ENCODE measurements around the gene LRFN2.
A peak's percentile ranks its signal among the peaks of the same experiment; 100 is the strongest.

LRFN2 gene

GRCh38 chr6:40587240-40588069 lies at the start of gene LRFN2:
Gene LRFN2, minus strand, starts transcription at chr6:40587364.
- peak; percentile 80 for DNase-seq

- DNase-seq: peak; percentile 60
These were observed 47.3 kb upstream of the LRFN2 start for GRCh38 chr6:40634429-40634828.

DNA sequence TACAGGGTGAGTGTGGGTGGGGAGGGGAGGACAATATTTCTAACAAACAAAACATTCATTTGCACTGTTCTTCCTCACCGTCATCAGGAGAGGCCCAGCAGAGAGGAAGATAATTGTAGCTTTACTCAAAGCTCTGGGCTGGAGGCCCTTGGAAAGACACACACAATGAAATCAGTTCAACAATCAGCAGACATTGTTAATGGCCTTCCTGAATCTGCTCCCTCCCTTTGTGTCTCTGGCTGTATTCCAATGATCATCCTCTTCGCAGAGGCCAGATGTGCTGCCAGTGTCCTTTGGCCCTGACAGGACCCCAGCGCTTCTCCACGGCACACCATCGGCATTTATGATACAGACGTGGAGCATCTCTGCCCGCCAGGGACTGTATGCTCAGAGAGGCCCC lies 44.6 kb upstream of the LRFN2 start:
- DNase-seq: no peak

GRCh38 chr6:40630488-40630887 lies 43.3 kb upstream of the LRFN2 start:
- DNase-seq: no peak

GRCh38 chr6:40630051-40630450 lies 42.9 kb upstream of the LRFN2 start:
- DNase-seq: no peak

DNA sequence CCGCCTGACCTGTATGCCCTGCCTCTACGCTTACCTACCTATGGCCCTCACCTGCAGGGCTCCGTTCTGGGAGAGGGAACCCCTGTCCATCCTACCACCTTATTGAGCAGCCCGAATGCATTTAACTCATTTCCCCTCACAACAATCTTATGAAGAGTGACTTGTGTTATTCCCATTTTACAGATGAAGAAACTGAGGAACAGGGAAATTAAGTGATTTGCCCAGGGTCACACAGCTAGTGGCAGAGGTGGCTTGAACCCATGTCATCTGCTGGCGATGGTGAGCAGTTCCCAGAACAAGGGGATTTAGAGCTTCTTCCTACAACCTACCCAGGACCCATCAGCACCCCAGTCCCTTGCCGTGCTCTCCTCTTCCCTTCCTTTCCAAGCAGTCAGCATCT lies 42.3 kb upstream of the LRFN2 start:
- DNase-seq: no peak

DNA sequence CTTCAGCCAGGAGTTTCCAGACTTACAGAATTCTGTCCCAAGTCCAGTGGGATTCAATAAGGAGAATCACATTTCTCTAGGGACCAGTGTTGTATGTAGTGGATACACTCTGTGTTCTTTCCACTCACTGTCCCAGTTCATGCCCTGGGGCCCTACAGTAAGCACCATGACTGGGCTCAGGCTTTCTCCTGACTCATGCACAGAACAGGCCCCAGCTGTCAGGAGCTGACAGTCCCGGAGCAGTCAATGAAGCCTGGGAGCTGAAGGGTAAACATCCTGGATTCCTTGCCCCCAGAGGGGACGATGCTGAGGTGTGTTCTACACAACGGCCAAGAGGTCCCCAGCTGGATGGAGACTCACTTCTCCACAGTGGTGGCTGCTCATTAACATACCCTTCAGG lies 40.2 kb upstream of the LRFN2 start:
- no peak for DNase-seq

GRCh38 chr6:40626886-40627285 lies 39.7 kb upstream of the LRFN2 start:
- no peak for DNase-seq

DNA sequence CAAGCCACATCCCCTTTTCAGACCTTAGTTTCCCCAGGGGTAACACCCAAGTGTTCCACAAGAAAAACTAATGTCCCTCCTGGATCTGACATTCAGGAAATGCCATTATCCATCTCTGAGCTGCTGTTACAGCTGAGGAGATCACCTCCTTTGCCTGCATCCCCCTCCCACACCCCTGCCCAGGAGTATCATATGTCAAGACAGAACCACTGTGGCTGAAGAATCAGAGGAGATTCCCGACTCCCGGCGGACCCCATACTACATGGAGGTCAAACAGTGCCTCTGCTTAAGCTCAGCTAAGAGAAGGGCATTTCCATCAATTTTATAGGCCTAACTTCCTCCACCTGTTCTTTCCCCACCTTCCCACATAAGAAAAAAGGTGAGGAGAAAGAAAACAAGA lies 36.8 kb upstream of the LRFN2 start:
- DNase-seq: no peak

- DNase-seq: no peak
These were observed 36.0 kb upstream of the LRFN2 start for GRCh38 chr6:40623178-40623577.

DNA sequence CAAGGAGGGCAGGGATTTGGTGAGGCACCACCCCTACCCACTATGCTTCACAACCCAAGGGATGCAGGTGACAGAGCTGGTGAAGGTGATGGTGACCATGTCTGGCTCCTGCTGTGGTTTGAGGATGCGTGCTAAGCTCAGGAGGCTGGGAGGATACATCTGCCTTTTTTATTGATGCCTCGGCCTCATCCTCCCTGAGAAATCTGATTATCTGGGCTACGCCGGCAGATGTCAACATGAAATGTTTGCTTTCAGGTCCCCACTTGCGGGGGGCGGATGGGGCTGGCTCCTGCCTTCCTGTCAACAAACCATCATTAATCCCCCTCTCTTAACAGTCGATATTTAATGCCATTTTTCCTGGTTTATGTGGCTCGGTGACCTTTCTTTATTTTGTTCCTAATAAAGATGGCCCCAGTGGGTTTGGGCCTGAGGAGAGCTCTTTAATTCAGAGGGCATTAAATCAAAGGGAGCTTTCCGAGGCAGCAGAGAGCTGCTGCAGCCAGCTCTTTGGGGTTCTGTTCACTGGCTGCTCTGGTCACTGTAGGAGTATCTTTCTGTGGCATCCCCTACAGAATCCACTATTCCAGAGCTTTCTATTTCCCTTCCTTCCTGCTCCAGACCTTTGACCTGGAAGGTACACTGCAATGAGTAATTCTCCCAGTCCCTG lies 33.5 kb upstream of the LRFN2 start:
- no peak for DNase-seq

DNA sequence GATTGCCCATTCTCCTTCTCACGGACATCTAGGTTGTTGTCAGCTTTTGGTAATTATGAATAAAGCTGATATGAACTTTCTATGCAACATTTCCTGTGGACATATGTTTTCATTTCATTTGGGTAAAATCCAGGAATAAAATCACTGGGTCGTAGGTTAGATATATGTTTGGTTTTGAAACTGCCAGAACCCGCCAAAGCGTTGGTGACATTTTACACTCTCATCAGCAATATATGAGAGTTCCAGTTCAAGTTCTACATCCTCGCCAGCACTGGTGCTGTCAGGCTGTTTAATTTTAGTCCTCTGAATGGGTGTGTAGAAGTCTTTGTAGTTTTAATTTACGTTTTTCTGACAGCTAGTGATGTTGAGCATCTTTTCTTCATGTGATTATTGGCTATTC lies 27.5 kb upstream of the LRFN2 start:
- DNase-seq: no peak

DNA sequence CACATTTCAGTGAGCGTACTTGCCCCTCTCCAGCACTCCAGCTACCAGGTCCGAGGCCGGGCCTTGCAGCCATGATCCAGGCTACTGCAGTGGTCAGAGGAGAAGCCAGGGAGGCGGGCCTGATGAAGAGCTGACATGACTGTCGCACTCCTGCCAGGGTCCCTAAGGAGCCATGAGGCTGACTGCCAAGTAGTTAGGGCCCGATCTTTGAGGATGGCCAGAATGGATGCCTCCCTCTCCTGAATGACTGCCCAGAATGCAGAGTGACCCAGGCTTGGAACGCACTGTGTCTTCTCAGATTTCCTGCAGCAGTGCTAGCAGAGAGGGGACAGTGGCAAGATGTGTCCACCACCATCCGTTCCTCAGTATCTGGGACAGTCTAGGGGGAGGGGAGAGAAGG lies 24.7 kb upstream of the LRFN2 start:
- DNase-seq: no peak

DNA sequence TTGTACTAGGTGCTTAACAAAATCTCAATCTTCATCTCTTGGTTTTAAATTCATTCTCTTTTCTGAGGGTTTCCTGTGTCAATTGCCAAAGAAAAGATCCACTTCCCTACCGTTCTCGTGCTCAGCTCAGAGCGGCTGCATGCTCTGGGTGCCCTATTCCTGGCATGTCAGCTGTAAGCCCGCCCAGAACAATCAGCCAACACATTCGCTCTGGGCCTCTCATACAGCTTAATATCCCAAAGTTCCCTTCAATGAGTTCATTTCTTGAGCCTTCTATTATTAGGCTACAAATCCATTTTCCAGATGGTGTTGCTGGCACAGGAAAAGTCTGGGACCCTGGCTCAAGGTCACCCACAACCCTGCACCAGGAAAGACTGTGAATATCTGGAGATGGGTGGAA lies 24.3 kb upstream of the LRFN2 start:
- no peak for DNase-seq

- DNase-seq: no peak
These were observed 23.1 kb upstream of the LRFN2 start for GRCh38 chr6:40610229-40610628.

DNA sequence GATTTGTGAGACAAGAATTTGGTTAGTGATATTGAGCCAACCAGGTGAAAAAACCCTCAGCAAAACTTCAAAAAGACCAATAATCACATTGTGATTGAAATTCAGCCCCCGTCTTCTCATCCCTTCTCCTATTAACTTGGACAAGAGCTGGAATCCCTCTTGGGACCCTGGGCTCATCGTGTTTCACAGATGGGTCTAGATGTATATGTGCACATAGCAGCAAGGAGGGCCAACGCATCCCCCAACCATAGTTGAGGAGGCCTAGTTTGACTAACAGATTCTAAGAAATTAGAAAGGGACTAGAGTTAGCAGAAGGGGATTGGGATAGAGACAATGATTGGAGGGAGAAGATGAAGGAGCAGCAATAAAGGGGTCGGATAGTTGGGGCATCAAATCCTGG lies 19.8 kb upstream of the LRFN2 start:
- DNase-seq: no peak

DNA sequence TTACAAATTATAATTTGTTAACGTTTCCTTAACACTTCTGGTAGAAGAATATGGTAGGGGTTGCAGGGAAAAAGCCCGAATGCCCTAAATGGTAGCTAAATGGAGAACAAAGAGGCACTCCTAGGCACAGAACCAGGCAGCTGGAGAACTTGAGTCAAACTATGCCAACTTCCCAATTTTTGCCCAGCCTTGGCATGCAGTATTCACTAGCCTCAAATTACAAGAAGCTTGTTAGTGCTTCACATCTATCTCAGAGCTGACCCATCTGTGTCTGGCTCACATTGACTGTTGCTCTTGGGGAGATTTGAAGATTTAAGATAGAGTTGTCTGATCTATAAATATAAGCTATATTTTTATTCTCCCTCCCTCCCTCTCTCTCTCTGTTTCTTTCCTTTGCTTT lies 19.4 kb upstream of the LRFN2 start:
- DNase-seq: no peak

- DNase-seq: no peak
These were observed 16.9 kb upstream of the LRFN2 start for GRCh38 chr6:40604082-40604481.

- no peak for DNase-seq
These were observed 12.4 kb upstream of the LRFN2 start for GRCh38 chr6:40599555-40599954.

- no peak for DNase-seq
These were observed 11.4 kb upstream of the LRFN2 start for GRCh38 chr6:40598516-40598915.

- DNase-seq: no peak
These were observed 10.1 kb upstream of the LRFN2 start for GRCh38 chr6:40597301-40597700.

GRCh38 chr6:40588480-40588879 lies 1.3 kb upstream of the LRFN2 start:
- DNase-seq: no peak

DNA sequence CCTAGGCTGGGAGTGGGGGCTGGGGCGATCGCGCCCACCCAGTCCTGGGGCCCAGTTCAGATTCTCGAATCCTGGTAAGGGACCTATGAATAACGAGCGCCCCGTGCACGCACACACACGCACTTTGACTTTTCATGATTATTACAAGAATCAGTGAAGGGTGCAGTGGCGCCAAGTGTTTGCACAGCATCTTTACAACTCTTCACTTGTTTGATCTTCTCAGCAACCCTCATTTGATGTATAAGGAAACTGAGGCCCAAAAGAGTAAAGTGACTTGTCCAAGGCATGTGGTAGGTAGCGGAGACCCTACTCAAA lies 863 bp upstream of the LRFN2 start:
- DNase-seq: no peak

- DNase-seq: no peak
These were observed 579 bp downstream of the LRFN2 start for GRCh38 chr6:40586369-40587201.

Measured in NCI-H2171 (cell line).